Subcutaneous adipose tissue (tissue), 4 donors: Measurements from ENCODE around the gene RAP1GAP2. TPM values are rescaled to one million over a fixed set of nuclear protein-coding genes. Genes with fewer than 3 reads are reported as not detected.

ENCODE experiments used
- CTCF ChIP-seq: fragments of 450-650 bp; IDR thresholded peaks from one replicate; pipeline ENCODE4 v1.5.1; 2016; ENCODE audit warnings: low read depth, mild to moderate bottlenecking, control low read depth, antibody characterized with exemption, moderate library complexity
- total RNA-seq, 4 donors: library from RNA; depleted of rRNA; stranded (reverse); fragments of >200 nt; gene quantifications; one replicate each; pipeline ENCODE4 v1.1.0, GENCODE V29; 2016

RAP1GAP2 gene
- total RNA-seq, 4 donors from 2014 or later: 1.9 to 6.1 (median 3.4) TPM

GRCh38 chr17:2792366-2793169 is 3.7 kb upstream of the RAP1GAP2 start:
- TF ChIP-seq CTCF: no peak

GRCh38 chr17:2794111-2794803 is 2.0 kb upstream of the RAP1GAP2 start:
- TF ChIP-seq CTCF: no peak

GRCh38 chr17:2795441-2796163 is 636 bp upstream of the RAP1GAP2 start:
- no peak for TF ChIP-seq CTCF

GRCh38 chr17:2797226-2797625 is 988 bp downstream of the RAP1GAP2 start:
- TF ChIP-seq CTCF: no peak

- no peak for TF ChIP-seq CTCF
Measured at GRCh38 chr17:2797637-2798036, 1.4 kb downstream of the RAP1GAP2 start.

- TF ChIP-seq CTCF: no peak
Measured at GRCh38 chr17:2798188-2798587, 1.9 kb downstream of the RAP1GAP2 start.

- no peak for TF ChIP-seq CTCF
Measured at GRCh38 chr17:2798678-2799077, 2.4 kb downstream of the RAP1GAP2 start.
